Fibroblast of villous mesenchyme (primary cell): ENCODE measurements around the gene RNF130. TPM values are rescaled to one million over a fixed set of nuclear protein-coding genes. Genes with fewer than 3 reads are reported as not detected.

Experiments
- DNase-seq: peaks from one replicate; pipeline ENCODE4 v3.0.0-alpha.2; 2010; ENCODE audit warnings: low read depth
- H3K4me3 ChIP-seq: 2 replicates; pipeline ENCODE4 v1.5.1; 2011; ENCODE audit warnings: low read depth, mild to moderate bottlenecking, low read length
- total RNA-seq: library from RNA; depleted of rRNA; stranded (reverse); fragments of >200 nt; gene quantifications from 2 replicates; pipeline ENCODE4 v1.2.3, GENCODE V29; 2012
- TF ChIP-seq, protein P1 (sequence below): IDR thresholded peaks from 2 replicates; pipeline ENCODE4 v1.5.1; 2012; ENCODE audit warnings: low read depth, mild to moderate bottlenecking, low read length; ENCODE audit not compliant: insufficient read depth

RNF130 gene
- total RNA-seq, 1 donor, result 12.1 TPM

DNA sequence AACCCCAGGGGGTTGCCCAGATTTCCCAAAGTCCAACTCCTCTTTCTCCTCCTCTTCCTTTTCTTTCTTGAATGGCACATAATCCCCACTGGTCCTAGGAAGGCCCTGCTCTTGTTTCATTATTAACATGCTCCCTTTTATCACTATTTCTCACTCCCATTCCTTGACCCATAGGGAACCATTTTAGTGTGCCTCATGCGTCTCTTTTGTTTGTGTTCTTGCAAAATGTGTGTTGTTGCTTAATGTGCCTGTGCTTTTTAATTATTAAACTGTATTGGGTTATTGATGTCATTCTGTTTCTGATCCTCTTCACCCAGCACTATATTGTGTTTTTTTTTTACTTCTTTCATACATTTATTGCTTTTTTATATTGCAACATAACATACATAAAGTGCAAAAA, 4.1 kb upstream of the RNF130 start:
- TF ChIP-seq, protein P1, sequence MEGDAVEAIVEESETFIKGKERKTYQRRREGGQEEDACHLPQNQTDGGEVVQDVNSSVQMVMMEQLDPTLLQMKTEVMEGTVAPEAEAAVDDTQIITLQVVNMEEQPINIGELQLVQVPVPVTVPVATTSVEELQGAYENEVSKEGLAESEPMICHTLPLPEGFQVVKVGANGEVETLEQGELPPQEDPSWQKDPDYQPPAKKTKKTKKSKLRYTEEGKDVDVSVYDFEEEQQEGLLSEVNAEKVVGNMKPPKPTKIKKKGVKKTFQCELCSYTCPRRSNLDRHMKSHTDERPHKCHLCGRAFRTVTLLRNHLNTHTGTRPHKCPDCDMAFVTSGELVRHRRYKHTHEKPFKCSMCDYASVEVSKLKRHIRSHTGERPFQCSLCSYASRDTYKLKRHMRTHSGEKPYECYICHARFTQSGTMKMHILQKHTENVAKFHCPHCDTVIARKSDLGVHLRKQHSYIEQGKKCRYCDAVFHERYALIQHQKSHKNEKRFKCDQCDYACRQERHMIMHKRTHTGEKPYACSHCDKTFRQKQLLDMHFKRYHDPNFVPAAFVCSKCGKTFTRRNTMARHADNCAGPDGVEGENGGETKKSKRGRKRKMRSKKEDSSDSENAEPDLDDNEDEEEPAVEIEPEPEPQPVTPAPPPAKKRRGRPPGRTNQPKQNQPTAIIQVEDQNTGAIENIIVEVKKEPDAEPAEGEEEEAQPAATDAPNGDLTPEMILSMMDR, result no peak
- no peak overlapping the region for H3K4me3 ChIP-seq
- no peak for DNase-seq

DNA sequence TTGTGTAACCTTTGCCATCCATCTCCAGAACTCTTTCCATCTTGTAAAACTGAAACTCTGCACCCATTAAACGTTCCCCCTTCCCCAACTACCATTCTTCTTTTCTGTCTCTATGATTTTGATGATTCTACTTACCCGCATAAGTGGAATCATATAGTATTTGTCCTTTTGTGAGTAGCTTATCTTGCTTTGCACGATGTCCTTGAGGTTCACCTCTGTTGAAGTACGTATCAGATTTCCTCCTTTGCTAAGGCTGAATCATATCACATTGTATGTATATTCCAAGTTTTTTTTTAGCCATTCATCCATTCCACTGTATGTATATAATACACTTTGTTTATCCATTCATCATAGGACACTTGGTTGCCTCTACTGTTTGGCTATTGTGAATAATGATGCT, 2.9 kb upstream of the RNF130 start:
- H3K4me3 ChIP-seq, result no peak overlapping the region
- DNase-seq, result no peak
- TF ChIP-seq, protein P1, result no peak

DNA sequence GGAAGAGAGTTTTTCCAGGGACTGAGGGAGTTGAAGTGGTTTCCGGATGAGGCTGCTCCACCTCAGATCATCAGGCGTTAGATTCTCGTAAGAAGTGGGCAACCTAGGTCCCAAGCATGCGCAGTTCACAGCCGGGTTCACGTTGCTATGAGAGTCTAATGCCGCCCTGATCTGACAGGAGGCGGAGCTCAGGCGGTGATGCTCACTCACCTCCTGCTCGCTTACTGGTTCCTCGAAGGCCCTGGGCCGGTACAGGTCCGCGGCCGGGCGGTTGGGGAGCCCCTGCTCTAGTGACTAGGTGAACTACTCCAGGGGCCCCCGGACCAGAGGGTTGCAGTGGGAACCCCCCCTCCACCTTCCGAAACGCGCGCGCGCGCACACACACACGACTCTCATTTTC, 997 bp upstream of the RNF130 start:
- TF ChIP-seq, protein P1, result no peak

DNA sequence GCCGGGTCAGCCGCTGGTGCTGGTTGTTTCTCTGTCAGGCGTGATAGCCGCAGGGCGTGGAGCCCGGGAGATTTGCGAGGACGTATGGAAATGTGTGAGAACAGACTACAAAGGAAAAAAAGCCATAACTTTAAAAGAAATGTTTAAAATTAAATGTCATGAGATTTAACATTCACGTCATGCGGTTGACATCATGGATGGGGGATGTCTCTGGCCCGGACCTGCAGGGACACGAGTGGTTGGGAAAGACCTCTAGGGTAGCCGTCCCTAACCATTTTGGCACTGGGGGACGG, 643 bp upstream of the RNF130 start:
- no peak overlapping the region for H3K4me3 ChIP-seq
- TF ChIP-seq, protein P1, result no peak

More for the DNA sequence above, 997 bp upstream of the RNF130 start:
- no peak for DNase-seq
- H3K4me3 ChIP-seq, result no peak overlapping the region

DNA sequence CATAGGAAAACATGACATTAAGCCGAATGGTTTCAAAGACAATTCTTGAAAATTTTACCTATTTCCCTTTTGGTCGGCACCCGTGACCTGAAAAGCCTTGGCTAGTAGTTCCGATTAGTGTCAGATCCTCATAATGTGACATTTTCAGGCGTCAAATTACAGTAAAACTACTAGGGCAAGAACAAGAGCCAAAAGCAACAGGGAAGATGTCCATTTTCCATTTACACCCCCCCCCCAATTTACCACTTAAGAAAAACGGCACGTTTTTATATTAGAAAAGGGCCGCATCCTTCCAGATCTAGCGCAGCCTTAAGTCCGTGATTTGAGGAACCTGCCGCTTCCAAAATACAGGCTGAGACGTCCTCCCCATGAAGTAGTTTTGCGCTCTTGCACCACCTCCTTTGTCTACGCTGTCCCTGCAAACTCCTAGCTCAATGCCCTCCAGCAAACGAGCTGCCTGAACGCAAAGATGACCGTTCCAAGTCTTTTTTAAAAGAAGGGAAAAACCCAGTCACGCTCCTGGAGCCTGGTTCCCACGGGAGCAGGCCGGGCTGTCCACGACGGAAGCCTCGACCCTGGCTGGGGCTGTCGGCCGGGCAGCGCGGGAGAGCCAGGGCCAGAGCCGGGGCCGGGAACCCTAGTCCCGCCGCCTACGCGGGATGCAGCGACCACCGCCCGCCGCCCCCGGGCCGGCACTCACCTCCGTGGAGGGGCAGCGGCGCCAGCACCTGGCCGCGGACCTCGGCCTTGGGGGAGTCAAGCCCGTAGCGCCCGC, 616 bp downstream of the RNF130 start:
- H3K4me3 ChIP-seq, result peak overlapping the region; percentile 63
- DNase-seq, result peak; percentile 57
- TF ChIP-seq, protein P1, result no peak

More for the DNA sequence above, 643 bp upstream of the RNF130 start:
- no peak for DNase-seq

DNA sequence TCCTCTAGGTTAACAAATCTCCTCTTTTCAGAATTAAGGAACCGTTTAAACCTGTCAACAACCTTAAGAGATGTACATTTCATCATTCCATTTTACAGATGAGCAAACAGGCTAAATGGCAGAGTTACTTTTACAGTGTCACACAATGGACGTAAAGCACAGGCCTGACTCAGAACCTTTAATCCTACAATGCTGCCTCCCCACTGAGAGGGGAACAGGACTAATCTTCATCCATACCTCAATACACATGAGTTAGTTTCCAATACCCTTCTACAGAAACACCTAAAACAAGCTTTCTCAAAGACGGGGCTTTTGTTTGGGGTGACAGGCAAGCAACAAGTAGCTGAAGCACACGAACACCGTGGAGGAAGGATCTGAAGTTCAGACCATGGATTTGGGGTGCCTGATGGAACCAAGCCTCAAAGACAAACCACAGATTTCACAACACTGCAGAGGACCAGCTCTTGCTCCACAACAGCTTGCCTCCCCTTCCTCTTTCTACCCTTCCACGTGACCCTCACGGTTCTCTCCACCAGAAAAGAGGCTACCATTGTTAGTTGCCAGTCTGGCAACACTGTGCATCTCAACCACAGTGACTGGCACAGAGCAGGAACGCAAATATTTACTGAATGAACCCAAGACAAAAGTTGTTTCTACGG, 1.8 kb downstream of the RNF130 start:
- H3K4me3 ChIP-seq, result peak overlapping the region; percentile 63
- TF ChIP-seq, protein P1, result no peak
- DNase-seq, result no peak

DNA sequence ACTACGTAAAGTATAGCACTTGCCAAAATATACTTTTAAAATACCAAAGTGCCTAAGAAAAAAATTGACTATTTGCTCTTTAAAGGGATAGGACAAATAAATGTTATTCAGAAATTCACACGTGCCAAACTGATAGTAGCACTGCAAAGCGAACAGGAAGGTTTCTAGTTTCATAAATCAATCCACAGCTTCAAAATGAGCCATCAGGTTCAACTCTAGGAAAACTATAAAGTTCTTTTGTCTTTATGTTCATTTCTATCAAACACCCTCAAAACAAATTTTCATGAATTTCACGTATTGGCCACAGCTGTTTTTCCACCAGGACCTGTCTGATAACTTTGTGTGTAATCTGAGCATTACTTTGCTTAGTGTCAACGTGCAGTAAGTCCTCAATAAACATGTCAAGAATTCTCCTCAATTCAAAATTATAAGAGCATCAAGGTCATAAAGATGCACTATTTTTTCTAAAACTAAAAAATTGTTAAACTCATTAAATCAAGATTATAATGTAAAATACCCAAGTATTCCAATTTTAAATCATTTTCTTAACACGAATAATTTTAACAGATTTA, 3.0 kb downstream of the RNF130 start:
- TF ChIP-seq, protein P1, result no peak
- no peak for DNase-seq

More for the DNA sequence above, 3.0 kb downstream of the RNF130 start:
- H3K4me3 ChIP-seq, result no peak overlapping the region
